ENCODE data around the gene AMOTL1.

GRCh38 chr11:94853836-94854235 is 85.7 kb downstream of the AMOTL1 start:
- no peak for TF ChIP-seq CTCF (IDR thresholded peaks at IDR 0.05)
- TF ChIP-seq POLR2A (IDR thresholded peaks at IDR 0.05), result no peak

Data from esophagus squamous epithelium (tissue), 4 donors.